H54 (cell line): ENCODE measurements around the gene QSOX1.

Experiments used
- DNase-seq: peaks from one replicate; pipeline ENCODE4 v3.0.0; 2011; ENCODE audit warnings: low spot score, mixed read lengths; ENCODE audit not compliant: insufficient read length
- FAIRE-seq: peaks from 3 replicates; lab custom pipeline; 2011; peaks lifted over from hg19 to GRCh38; lab: Jason Lieb, UNC
- POLR2A ChIP-seq: IDR thresholded peaks from 2 replicates; pipeline ENCODE4 v1.6.1; 2011; ENCODE audit warnings: low read depth, mild to moderate bottlenecking, low read length

The QSOX1 gene

GRCh38 chr1:180182643-180183311 is 28.1 kb downstream of the QSOX1 start:
- DNase-seq (no peak), FAIRE-seq (no peak)
- TF ChIP-seq POLR2A, result no peak

- DNase-seq (no peak), FAIRE-seq (no peak)
- no peak for TF ChIP-seq POLR2A
Measured at GRCh38 chr1:180183426-180183825, 28.8 kb downstream of the QSOX1 start.

GRCh38 chr1:180184041-180184440 is 29.4 kb downstream of the QSOX1 start:
- no peak for TF ChIP-seq POLR2A
- DNase-seq (no peak), FAIRE-seq (no peak)

GRCh38 chr1:180185281-180185680 is 30.6 kb downstream of the QSOX1 start:
- no peak for DNase-seq
- no peak for FAIRE-seq
- no peak for TF ChIP-seq POLR2A

GRCh38 chr1:180185971-180186645 is 31.4 kb downstream of the QSOX1 start:
- no peak for FAIRE-seq
- TF ChIP-seq POLR2A, result no peak
- DNase-seq, result no peak

GRCh38 chr1:180186831-180187230 is 32.2 kb downstream of the QSOX1 start:
- FAIRE-seq (no peak), DNase-seq (no peak)
- TF ChIP-seq POLR2A, result no peak

- DNase-seq (no peak), FAIRE-seq (no peak)
- no peak for TF ChIP-seq POLR2A
Measured at GRCh38 chr1:180187626-180188025, 33.0 kb downstream of the QSOX1 start.

- DNase-seq, result peak; percentile 51
- FAIRE-seq, result no peak
- TF ChIP-seq POLR2A, result no peak
Measured at GRCh38 chr1:180188091-180188506, 33.4 kb downstream of the QSOX1 start.

- FAIRE-seq (no peak), DNase-seq (no peak)
- TF ChIP-seq POLR2A, result no peak
Measured at GRCh38 chr1:180188684-180189175, 34.1 kb downstream of the QSOX1 start.

- DNase-seq (no peak), FAIRE-seq (no peak)
- no peak for TF ChIP-seq POLR2A
Measured at GRCh38 chr1:180190091-180190490, 35.4 kb downstream of the QSOX1 start.

- no peak for FAIRE-seq
- no peak for DNase-seq
- TF ChIP-seq POLR2A, result no peak
Measured at GRCh38 chr1:180192172-180192571, 37.5 kb downstream of the QSOX1 start.

- DNase-seq, result no peak
- FAIRE-seq, result no peak
- TF ChIP-seq POLR2A, result no peak
Measured at GRCh38 chr1:180193141-180194047, 38.7 kb downstream of the QSOX1 start.

- FAIRE-seq (no peak), DNase-seq (no peak)
- TF ChIP-seq POLR2A, result no peak
Measured at GRCh38 chr1:180194048-180194425, 39.4 kb downstream of the QSOX1 start.
